ENCODE results near the gene EIPR1. TPM values are rescaled to one million over a fixed set of nuclear protein-coding genes. Genes with fewer than 3 reads are reported as not detected.

EIPR1 gene
- total and polyA plus RNA-seq, 2 of the 4 experiments (the other 2 are of a cell fraction) = 46.5 to 67.4 TPM

- Histone ChIP-seq H4K91ac (ENCODE audit: insufficient read depth, low read depth, low read length) (no peak overlapping the region), H3K4ac (ENCODE audit: low read depth, low read length) (no peak overlapping the region), H2AFZ (replicated peaks; ENCODE audit: low read length, poor library complexity) (no peak overlapping the region), H4K8ac (ENCODE audit: low read depth in 2 of 2, low read length in 2 of 2) (no peak overlapping the region), H2AK5ac (ENCODE audit: low read depth, low read length) (no peak overlapping the region), H4K20me1 (ENCODE audit: insufficient read depth, low read length) (no peaks in the 10 kb centered on the region), H2BK5ac (ENCODE audit: low read depth, low read length, poor library complexity, severe bottlenecking) (no peak overlapping the region), H2BK120ac (ENCODE audit: low read depth, low read length) (no peak overlapping the region), H2AK9ac (replicated peaks; ENCODE audit: low read depth, low read length, poor library complexity) (no peak overlapping the region), H3K9me3 (ENCODE audit: control insufficient read depth, insufficient read depth, low read length) (peaks cover 2% of the 10 kb centered on the region; the same call in 1 of the 2 replicates), H3K4me1 (ENCODE audit: control insufficient read depth, insufficient read depth, low read length) (no peaks in the 10 kb centered on the region), H2BK20ac (ENCODE audit: low read depth, low read length) (no peak overlapping the region), H3K36me3 (ENCODE audit: control insufficient read depth, insufficient read depth, low read length) (no peaks in the 10 kb centered on the region), H3K9ac (ENCODE audit: low read depth, low read length) (no peak overlapping the region), H3K14ac (replicated peaks; ENCODE audit: low read depth, low read length) (no peak overlapping the region), H3K9me1 (ENCODE audit: insufficient read depth, low read length) (no peaks in the 10 kb centered on the region), H3K79me1 (ENCODE audit: low read depth in 1 of 2, low read length in 2 of 2) (no peaks in the 10 kb centered on the region), H3K56ac (ENCODE audit: extremely low read depth, insufficient read depth, low read length) (no peak overlapping the region), H3K27ac (ENCODE audit: insufficient read depth, low read length) (no peak overlapping the region), H2BK15ac (ENCODE audit: low read depth, low read length) (no peak overlapping the region), H3K4me3 (ENCODE audit: insufficient read depth, low read depth, low read length) (no peak overlapping the region), H4K5ac (ENCODE audit: low read depth, low read length) (no peak overlapping the region), H3K4me2 (ENCODE audit: low read depth, low read length) (no peak overlapping the region), H3K27me3 (ENCODE audit: control insufficient read depth, insufficient read depth, low read length) (no peaks in the 10 kb centered on the region), H3K18ac (ENCODE audit: low read depth, low read length) (no peak overlapping the region), H3K23ac (ENCODE audit: low read depth, low read length) (no peak overlapping the region)
- in situ Hi-C loops (cut with MboI; ENCODE audit: low sequenced_read_pairs) = no loop called here
- intact Hi-C loops (cut with micrococcal nuclease) = no loop called here
- TF ChIP-seq SMC3 (IDR thresholded peaks at IDR 0.05; ENCODE audit: low read depth, low read length) (no peak), MAZ (IDR thresholded peaks at IDR 0.05; ENCODE audit: borderline replicate concordance, low read depth, low read length) (no peak), MXI1 (IDR thresholded peaks at IDR 0.05; ENCODE audit: borderline replicate concordance, low read depth, low read length) (no peak), MAFK (IDR thresholded peaks at IDR 0.05; ENCODE audit: low read depth, low read length) (no peak), RCOR1 (IDR thresholded peaks at IDR 0.05; ENCODE audit: insufficient replicate concordance, low read length) (no peak), NFE2L2 (IDR thresholded peaks at IDR 0.05; ENCODE audit: low read depth, low read length) (no peak), FOS (IDR thresholded peaks at IDR 0.05; ENCODE audit: low read depth, low read length) (no peak)
- TF ChIP-seq, protein P1, sequence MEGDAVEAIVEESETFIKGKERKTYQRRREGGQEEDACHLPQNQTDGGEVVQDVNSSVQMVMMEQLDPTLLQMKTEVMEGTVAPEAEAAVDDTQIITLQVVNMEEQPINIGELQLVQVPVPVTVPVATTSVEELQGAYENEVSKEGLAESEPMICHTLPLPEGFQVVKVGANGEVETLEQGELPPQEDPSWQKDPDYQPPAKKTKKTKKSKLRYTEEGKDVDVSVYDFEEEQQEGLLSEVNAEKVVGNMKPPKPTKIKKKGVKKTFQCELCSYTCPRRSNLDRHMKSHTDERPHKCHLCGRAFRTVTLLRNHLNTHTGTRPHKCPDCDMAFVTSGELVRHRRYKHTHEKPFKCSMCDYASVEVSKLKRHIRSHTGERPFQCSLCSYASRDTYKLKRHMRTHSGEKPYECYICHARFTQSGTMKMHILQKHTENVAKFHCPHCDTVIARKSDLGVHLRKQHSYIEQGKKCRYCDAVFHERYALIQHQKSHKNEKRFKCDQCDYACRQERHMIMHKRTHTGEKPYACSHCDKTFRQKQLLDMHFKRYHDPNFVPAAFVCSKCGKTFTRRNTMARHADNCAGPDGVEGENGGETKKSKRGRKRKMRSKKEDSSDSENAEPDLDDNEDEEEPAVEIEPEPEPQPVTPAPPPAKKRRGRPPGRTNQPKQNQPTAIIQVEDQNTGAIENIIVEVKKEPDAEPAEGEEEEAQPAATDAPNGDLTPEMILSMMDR (conservative IDR thresholded peaks at IDR 0.05; ENCODE audit: low read depth, low read length) = no peak
- TF ChIP-seq, protein P2, sequence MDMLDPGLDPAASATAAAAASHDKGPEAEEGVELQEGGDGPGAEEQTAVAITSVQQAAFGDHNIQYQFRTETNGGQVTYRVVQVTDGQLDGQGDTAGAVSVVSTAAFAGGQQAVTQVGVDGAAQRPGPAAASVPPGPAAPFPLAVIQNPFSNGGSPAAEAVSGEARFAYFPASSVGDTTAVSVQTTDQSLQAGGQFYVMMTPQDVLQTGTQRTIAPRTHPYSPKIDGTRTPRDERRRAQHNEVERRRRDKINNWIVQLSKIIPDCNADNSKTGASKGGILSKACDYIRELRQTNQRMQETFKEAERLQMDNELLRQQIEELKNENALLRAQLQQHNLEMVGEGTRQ (IDR thresholded peaks at IDR 0.05; ENCODE audit: low read depth, low read length) = no peak
- no peak for DNase-seq
- ChIA-PET POLR2A (ENCODE audit: unreplicated experiment) (no interaction called here), CTCF (no interaction called here)
- WGBS, 2 experiments (ENCODE audit: extremely low coverage in 2 of 2, insufficient read length in 1 of 2) = 80% methylated on average over 4 of the region's 7 CpGs; no CpG with 5 or more reads in 1 of the 2 experiments
- dilution Hi-C loops (cut with HindIII; ENCODE audit: low sequenced_read_pairs, unreplicated experiment) = no loop called here
- ATAC-seq (ENCODE audit: low read depth) = no peak
- BruUV-seq (replicated peaks) = no TSS peak
These were observed 237.7 kb downstream of the EIPR1 start for GRCh38 chr2:3139906-3140305.

All from IMR-90 (cell line).